ENCODE results near the gene SRRM5. TPM values are rescaled to one million over a fixed set of nuclear protein-coding genes. Genes with fewer than 3 reads are reported as not detected.
A peak's percentile ranks its signal among the peaks of the same experiment; 100 is the strongest.
"Not testable (repeated sequence)": the region's sequence is repeated elsewhere in the genome, so short reads cannot be mapped to it uniquely, and the experiment has no call there.

SRRM5 gene
- total RNA-seq (2014; rRNA removed; shearing (Covaris generic); ENCODE audit: low replicate concordance), result not detected in 2 replicates

GRCh38 chr19:43611788-43612187 lies at the start of gene SRRM5:
TSS of gene SRRM5 (plus strand) at chr19:43612088. CDS start at chr19:43612122, 34 bp downstream.
- no peak for DNase-seq (ENCODE audit: low read depth)
- in situ Hi-C loops (cut with HindIII; ENCODE audit: low pct_unique_long_range_greater_than_20kb, low sequenced_read_pairs), result no loop called here

- in situ Hi-C loops (cut with HindIII; ENCODE audit: low pct_unique_long_range_greater_than_20kb, low sequenced_read_pairs), result no loop called here
- no peak for DNase-seq (ENCODE audit: low read depth)
Measured at GRCh38 chr19:43562226-43562697, 49.6 kb upstream of the SRRM5 start.

GRCh38 chr19:43562698-43563241 lies 49.1 kb upstream of the SRRM5 start:
- in situ Hi-C loops (cut with HindIII; ENCODE audit: low pct_unique_long_range_greater_than_20kb, low sequenced_read_pairs), result no loop called here
- peak; percentile 70 for DNase-seq (ENCODE audit: low read depth)

- in situ Hi-C loops (cut with HindIII; ENCODE audit: low pct_unique_long_range_greater_than_20kb, low sequenced_read_pairs), result no loop called here
- no peak for DNase-seq (ENCODE audit: low read depth)
Measured at GRCh38 chr19:43563816-43564457, 48.0 kb upstream of the SRRM5 start.

- DNase-seq (ENCODE audit: low read depth), result no peak
- in situ Hi-C loops (cut with HindIII; ENCODE audit: low pct_unique_long_range_greater_than_20kb, low sequenced_read_pairs), result no loop called here
Measured at GRCh38 chr19:43564800-43565199, 47.1 kb upstream of the SRRM5 start.

- in situ Hi-C loops (cut with HindIII; ENCODE audit: low pct_unique_long_range_greater_than_20kb, low sequenced_read_pairs), result no loop called here
- no peak for DNase-seq (ENCODE audit: low read depth)
Measured at GRCh38 chr19:43569657-43570056, 42.2 kb upstream of the SRRM5 start.

- in situ Hi-C loops (cut with HindIII; ENCODE audit: low pct_unique_long_range_greater_than_20kb, low sequenced_read_pairs), result no loop called here
- no peak for DNase-seq (ENCODE audit: low read depth)
Measured at GRCh38 chr19:43570174-43570791, 41.6 kb upstream of the SRRM5 start.

GRCh38 chr19:43572171-43572588 lies 39.7 kb upstream of the SRRM5 start:
- DNase-seq (ENCODE audit: low read depth), result peak; percentile 84
- in situ Hi-C loops (cut with HindIII; ENCODE audit: low pct_unique_long_range_greater_than_20kb, low sequenced_read_pairs), result no loop called here

GRCh38 chr19:43574424-43575155 lies 37.3 kb upstream of the SRRM5 start:
- in situ Hi-C loops (cut with HindIII; ENCODE audit: low pct_unique_long_range_greater_than_20kb, low sequenced_read_pairs), result no loop called here

GRCh38 chr19:43575156-43575950 lies 36.5 kb upstream of the SRRM5 start, which contains the start of the genes PINLYP and XRCC1:
TSS of gene PINLYP (plus strand) at chr19:43575801. CDS start at chr19:43577192, 1,391 bp downstream.
TSS of gene XRCC1 (minus strand) at chr19:43575527. CDS start at chr19:43575458, 69 bp downstream.
- in situ Hi-C loops (cut with HindIII; ENCODE audit: low pct_unique_long_range_greater_than_20kb, low sequenced_read_pairs), result no loop called here
- DNase-seq (ENCODE audit: low read depth), result peak; percentile 99

More at GRCh38 chr19:43574424-43575155, 37.3 kb upstream of the SRRM5 start:
- peak; percentile 60 for DNase-seq (ENCODE audit: low read depth)

GRCh38 chr19:43575955-43576878 lies 35.7 kb upstream of the SRRM5 start:
- in situ Hi-C loops (cut with HindIII; ENCODE audit: low pct_unique_long_range_greater_than_20kb, low sequenced_read_pairs), result no loop called here
- DNase-seq (ENCODE audit: low read depth), result no peak

- in situ Hi-C loops (cut with HindIII; ENCODE audit: low pct_unique_long_range_greater_than_20kb, low sequenced_read_pairs), result no loop called here
- DNase-seq (ENCODE audit: low read depth), result no peak
Measured at GRCh38 chr19:43578787-43579186, 33.1 kb upstream of the SRRM5 start.

GRCh38 chr19:43581467-43581866 lies 30.4 kb upstream of the SRRM5 start:
- no peak for DNase-seq (ENCODE audit: low read depth)
- in situ Hi-C loops (cut with HindIII; ENCODE audit: low pct_unique_long_range_greater_than_20kb, low sequenced_read_pairs), result no loop called here

- in situ Hi-C loops (cut with HindIII; ENCODE audit: low pct_unique_long_range_greater_than_20kb, low sequenced_read_pairs), result no loop called here
- DNase-seq (ENCODE audit: low read depth), result no peak
Measured at GRCh38 chr19:43582495-43582894, 29.4 kb upstream of the SRRM5 start.

- in situ Hi-C loops (cut with HindIII; ENCODE audit: low pct_unique_long_range_greater_than_20kb, low sequenced_read_pairs), result no loop called here
Measured at GRCh38 chr19:43584484-43584883, 27.4 kb upstream of the SRRM5 start.

GRCh38 chr19:43586346-43586745 lies 25.5 kb upstream of the SRRM5 start:
- in situ Hi-C loops (cut with HindIII; ENCODE audit: low pct_unique_long_range_greater_than_20kb, low sequenced_read_pairs), result no loop called here
- no peak for DNase-seq (ENCODE audit: low read depth)

More at GRCh38 chr19:43584484-43584883, 27.4 kb upstream of the SRRM5 start:
- no peak for DNase-seq (ENCODE audit: low read depth)

- DNase-seq (ENCODE audit: low read depth); in situ Hi-C loops (cut with HindIII; ENCODE audit: low pct_unique_long_range_greater_than_20kb, low sequenced_read_pairs): not testable (repeated sequence)
Measured at GRCh38 chr19:43587029-43587428, 24.9 kb upstream of the SRRM5 start.

Measured in Caki2 (cell line).